Liver (tissue), 9 donors: ENCODE measurements around the gene DPM3. TPM values are rescaled to one million over a fixed set of nuclear protein-coding genes. Genes with fewer than 3 reads are reported as not detected.

Experiments used
- DNase-seq: peaks from one replicate; pipeline ENCODE4 v3.0.0-alpha.2; 2017; ENCODE audit warnings: low spot score
- H3K27ac ChIP-seq, 2 donors: one replicate each; pipeline ENCODE4 v1.7.0; 2013; ENCODE audit warnings: inconsistent platforms in 2 of 2, low read length in 2 of 2, control low read depth in 1 of 2, low read depth in 1 of 2, mild to moderate bottlenecking in 1 of 2
- H3K27me3 ChIP-seq, 4 donors: one replicate each; pipeline versions ENCODE4 v1.6.1 to v1.7.0; 2013; ENCODE audit warnings: low read length in 3 of 4, inconsistent platforms in 1 of 4, mild to moderate bottlenecking in 1 of 4, moderate library complexity in 1 of 4; ENCODE audit not compliant: control insufficient read depth in 4 of 4, insufficient read depth in 4 of 4
- H3K36me3 ChIP-seq, 4 donors: one replicate each; pipeline versions ENCODE4 v1.6.1 to v1.7.0; 2013; ENCODE audit warnings: low read length in 3 of 4, mild to moderate bottlenecking in 3 of 4, low read depth in 1 of 4, moderate library complexity in 1 of 4; ENCODE audit not compliant: control insufficient read depth in 4 of 4, insufficient read depth in 3 of 4
- H3K4me1 ChIP-seq, 4 donors: one replicate each; pipeline versions ENCODE4 v1.6.1 to v1.7.0; 2013; ENCODE audit warnings: low read length in 3 of 4, mild to moderate bottlenecking in 3 of 4, moderate library complexity in 1 of 4; ENCODE audit not compliant: control insufficient read depth in 4 of 4, insufficient read depth in 4 of 4
- H3K4me3 ChIP-seq, 3 donors: one replicate each; pipeline versions ENCODE4 v1.6.1 to v1.7.0; 2013; ENCODE audit warnings: low read length in 3 of 3, control low read depth in 1 of 3, low read depth in 1 of 3, mild to moderate bottlenecking in 1 of 3
- H3K9ac ChIP-seq, 2 donors: one replicate each; pipeline ENCODE4 v1.7.0; 2013; ENCODE audit warnings: low read length in 2 of 2, mild to moderate bottlenecking in 2 of 2, moderate library complexity in 2 of 2, control low read depth in 1 of 2, low read depth in 1 of 2
- H3K9me3 ChIP-seq, 4 donors: one replicate each; pipeline versions ENCODE4 v1.6.1 to v1.7.0; 2013; ENCODE audit warnings: low read length in 3 of 4; ENCODE audit not compliant: control insufficient read depth in 4 of 4
- EGR1 ChIP-seq, 2 donors: IDR thresholded peaks; 2 replicates each; pipeline ENCODE4 v1.6.1; 2016 to 2018; ENCODE audit warnings: antibody characterized with exemption in 2 of 2, low read depth in 2 of 2
- FOXA1 ChIP-seq: IDR thresholded peaks from 2 replicates; pipeline ENCODE4 v1.6.1; 2016; ENCODE audit warnings: antibody characterized with exemption
- FOXA2 ChIP-seq: IDR thresholded peaks from 2 replicates; pipeline ENCODE4 v1.6.1; 2016; ENCODE audit warnings: antibody characterized with exemption
- GABPA ChIP-seq, 2 donors: IDR thresholded peaks in 1 of 2; conservative IDR thresholded peaks in 1 of 2; 2 replicates each; pipeline ENCODE4 v1.6.1; 2016; ENCODE audit warnings: antibody characterized with exemption in 2 of 2, mild to moderate bottlenecking in 1 of 2, moderate library complexity in 1 of 2
- HNF4A ChIP-seq, 2 donors: conservative IDR thresholded peaks; 2 replicates each; pipeline ENCODE4 v1.6.1; 2016; ENCODE audit warnings: antibody characterized with exemption in 2 of 2, mild to moderate bottlenecking in 2 of 2
- HNF4G ChIP-seq: IDR thresholded peaks from 2 replicates; pipeline ENCODE4 v1.6.1; 2016; ENCODE audit warnings: antibody characterized with exemption
- JUND ChIP-seq, 2 donors: IDR thresholded peaks; 2 replicates each; pipeline ENCODE4 v1.6.1; 2016; ENCODE audit warnings: antibody characterized with exemption in 2 of 2
- RAD21 ChIP-seq, 2 donors: IDR thresholded peaks; 2 replicates each; pipeline ENCODE4 v1.6.1; 2016; ENCODE audit warnings: antibody characterized with exemption in 2 of 2, mild to moderate bottlenecking in 2 of 2
- RXRA ChIP-seq, 2 donors: IDR thresholded peaks; 2 replicates each; pipeline ENCODE4 v1.6.1; 2017 to 2018; ENCODE audit warnings: antibody characterized with exemption in 2 of 2, mild to moderate bottlenecking in 1 of 2
- SP1 ChIP-seq: IDR thresholded peaks from 2 replicates; pipeline ENCODE4 v1.6.1; 2018; ENCODE audit warnings: antibody characterized with exemption, mild to moderate bottlenecking
- TAF1 ChIP-seq: conservative IDR thresholded peaks from 2 replicates; pipeline ENCODE4 v1.6.1; 2016; ENCODE audit warnings: antibody characterized with exemption, mild to moderate bottlenecking
- YY1 ChIP-seq: IDR thresholded peaks from 2 replicates; pipeline ENCODE4 v1.6.1; 2016; ENCODE audit warnings: antibody characterized with exemption, mild to moderate bottlenecking
- WGBS: extraction: QIAGEN DNeasy Blood & Tissue Kit; methylation state at CpG from one replicate; pipeline ENCODE4 v1.1.7; 2013; 5-methylcytosine and 5-hydroxymethylcytosine counted together
- polyA plus RNA-seq, 2 donors: library from polyadenylated mRNA; stranded (reverse) in 1 of 2; unstranded in 1 of 2; fragments of 200-250 nt in 1 of 2; fragments of >200 nt in 1 of 2; fragmentation: Nextera tagmentation in 1 of 2; extraction: Ambion mirVana in 1 of 2; gene quantifications; one replicate each; pipeline versions ENCODE4 v1.2.1 to v1.2.3, GENCODE V29; 2013 to 2015
- total RNA-seq, 2 donors: library from RNA; depleted of rRNA; stranded (reverse); fragments of >200 nt; gene quantifications; one replicate each; pipeline ENCODE4 v1.2.3, GENCODE V29; 2014
- TF ChIP-seq, protein P1 (sequence below): IDR thresholded peaks from 2 replicates; pipeline ENCODE4 v1.6.1; 2016; ENCODE audit warnings: antibody characterized with exemption
- TF ChIP-seq, protein P2 (sequence below): IDR thresholded peaks from 2 replicates; pipeline ENCODE4 v1.6.1; 2016; ENCODE audit warnings: antibody characterized with exemption, mild to moderate bottlenecking
- TF ChIP-seq, protein P3 (sequence below): fragments of 150-350 bp; IDR thresholded peaks from 2 replicates; pipeline ENCODE4 v1.5.1; 2017; ENCODE audit warnings: improper control_type of control experiment, low read depth, low read length; ENCODE audit not compliant: missing input control
- TF ChIP-seq, protein P4 (sequence below): IDR thresholded peaks from 2 replicates; pipeline ENCODE4 v1.6.1; 2016; ENCODE audit warnings: antibody characterized with exemption
- TF ChIP-seq, protein P5 (sequence below): IDR thresholded peaks from 2 replicates; pipeline ENCODE4 v1.6.1; 2016; ENCODE audit warnings: antibody characterized with exemption
- donor health status: healthy.
- donor health status: healthy.
- donor health status: healthy.
- donor health status: healthy.
- donor health status: healthy.

Gene DPM3
- total and polyA plus RNA-seq, 4 donors = 27.3 to 134 (median 69.1) TPM

DNA sequence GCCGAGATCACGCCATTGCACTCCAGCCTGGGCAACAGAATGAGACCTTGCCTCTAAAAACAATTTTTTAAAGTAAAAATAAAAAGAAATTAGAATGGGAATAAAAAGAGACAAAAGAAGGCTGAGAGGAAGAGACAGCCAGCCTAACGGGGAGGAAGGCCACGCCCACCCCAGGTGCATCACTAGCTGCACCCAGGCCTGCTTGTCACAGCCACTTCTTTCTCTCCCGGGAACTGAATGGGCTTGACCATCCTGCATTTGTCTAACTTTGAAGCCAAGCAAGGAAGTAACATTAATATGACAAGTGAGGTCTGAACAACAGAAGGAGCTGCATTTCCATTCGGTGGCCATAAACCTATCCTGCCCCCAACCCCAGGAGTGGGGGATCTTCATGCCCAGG lies 33.5 kb downstream of the DPM3 start:
- TF ChIP-seq, protein P1, sequence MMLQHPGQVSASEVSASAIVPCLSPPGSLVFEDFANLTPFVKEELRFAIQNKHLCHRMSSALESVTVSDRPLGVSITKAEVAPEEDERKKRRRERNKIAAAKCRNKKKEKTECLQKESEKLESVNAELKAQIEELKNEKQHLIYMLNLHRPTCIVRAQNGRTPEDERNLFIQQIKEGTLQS = no peak
- TF ChIP-seq FOXA2 (no peak), YY1 (no peak), FOXA1 (no peak), SP1 (no peak), TAF1 (no peak)
- TF ChIP-seq, protein P2, sequence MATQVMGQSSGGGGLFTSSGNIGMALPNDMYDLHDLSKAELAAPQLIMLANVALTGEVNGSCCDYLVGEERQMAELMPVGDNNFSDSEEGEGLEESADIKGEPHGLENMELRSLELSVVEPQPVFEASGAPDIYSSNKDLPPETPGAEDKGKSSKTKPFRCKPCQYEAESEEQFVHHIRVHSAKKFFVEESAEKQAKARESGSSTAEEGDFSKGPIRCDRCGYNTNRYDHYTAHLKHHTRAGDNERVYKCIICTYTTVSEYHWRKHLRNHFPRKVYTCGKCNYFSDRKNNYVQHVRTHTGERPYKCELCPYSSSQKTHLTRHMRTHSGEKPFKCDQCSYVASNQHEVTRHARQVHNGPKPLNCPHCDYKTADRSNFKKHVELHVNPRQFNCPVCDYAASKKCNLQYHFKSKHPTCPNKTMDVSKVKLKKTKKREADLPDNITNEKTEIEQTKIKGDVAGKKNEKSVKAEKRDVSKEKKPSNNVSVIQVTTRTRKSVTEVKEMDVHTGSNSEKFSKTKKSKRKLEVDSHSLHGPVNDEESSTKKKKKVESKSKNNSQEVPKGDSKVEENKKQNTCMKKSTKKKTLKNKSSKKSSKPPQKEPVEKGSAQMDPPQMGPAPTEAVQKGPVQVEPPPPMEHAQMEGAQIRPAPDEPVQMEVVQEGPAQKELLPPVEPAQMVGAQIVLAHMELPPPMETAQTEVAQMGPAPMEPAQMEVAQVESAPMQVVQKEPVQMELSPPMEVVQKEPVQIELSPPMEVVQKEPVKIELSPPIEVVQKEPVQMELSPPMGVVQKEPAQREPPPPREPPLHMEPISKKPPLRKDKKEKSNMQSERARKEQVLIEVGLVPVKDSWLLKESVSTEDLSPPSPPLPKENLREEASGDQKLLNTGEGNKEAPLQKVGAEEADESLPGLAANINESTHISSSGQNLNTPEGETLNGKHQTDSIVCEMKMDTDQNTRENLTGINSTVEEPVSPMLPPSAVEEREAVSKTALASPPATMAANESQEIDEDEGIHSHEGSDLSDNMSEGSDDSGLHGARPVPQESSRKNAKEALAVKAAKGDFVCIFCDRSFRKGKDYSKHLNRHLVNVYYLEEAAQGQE = no peak
- TF ChIP-seq, protein P3, sequence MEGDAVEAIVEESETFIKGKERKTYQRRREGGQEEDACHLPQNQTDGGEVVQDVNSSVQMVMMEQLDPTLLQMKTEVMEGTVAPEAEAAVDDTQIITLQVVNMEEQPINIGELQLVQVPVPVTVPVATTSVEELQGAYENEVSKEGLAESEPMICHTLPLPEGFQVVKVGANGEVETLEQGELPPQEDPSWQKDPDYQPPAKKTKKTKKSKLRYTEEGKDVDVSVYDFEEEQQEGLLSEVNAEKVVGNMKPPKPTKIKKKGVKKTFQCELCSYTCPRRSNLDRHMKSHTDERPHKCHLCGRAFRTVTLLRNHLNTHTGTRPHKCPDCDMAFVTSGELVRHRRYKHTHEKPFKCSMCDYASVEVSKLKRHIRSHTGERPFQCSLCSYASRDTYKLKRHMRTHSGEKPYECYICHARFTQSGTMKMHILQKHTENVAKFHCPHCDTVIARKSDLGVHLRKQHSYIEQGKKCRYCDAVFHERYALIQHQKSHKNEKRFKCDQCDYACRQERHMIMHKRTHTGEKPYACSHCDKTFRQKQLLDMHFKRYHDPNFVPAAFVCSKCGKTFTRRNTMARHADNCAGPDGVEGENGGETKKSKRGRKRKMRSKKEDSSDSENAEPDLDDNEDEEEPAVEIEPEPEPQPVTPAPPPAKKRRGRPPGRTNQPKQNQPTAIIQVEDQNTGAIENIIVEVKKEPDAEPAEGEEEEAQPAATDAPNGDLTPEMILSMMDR = no peak
- TF ChIP-seq, protein P4, sequence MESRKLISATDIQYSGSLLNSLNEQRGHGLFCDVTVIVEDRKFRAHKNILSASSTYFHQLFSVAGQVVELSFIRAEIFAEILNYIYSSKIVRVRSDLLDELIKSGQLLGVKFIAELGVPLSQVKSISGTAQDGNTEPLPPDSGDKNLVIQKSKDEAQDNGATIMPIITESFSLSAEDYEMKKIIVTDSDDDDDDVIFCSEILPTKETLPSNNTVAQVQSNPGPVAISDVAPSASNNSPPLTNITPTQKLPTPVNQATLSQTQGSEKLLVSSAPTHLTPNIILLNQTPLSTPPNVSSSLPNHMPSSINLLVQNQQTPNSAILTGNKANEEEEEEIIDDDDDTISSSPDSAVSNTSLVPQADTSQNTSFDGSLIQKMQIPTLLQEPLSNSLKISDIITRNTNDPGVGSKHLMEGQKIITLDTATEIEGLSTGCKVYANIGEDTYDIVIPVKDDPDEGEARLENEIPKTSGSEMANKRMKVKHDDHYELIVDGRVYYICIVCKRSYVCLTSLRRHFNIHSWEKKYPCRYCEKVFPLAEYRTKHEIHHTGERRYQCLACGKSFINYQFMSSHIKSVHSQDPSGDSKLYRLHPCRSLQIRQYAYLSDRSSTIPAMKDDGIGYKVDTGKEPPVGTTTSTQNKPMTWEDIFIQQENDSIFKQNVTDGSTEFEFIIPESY = no peak
- Histone ChIP-seq H3K4me3 (no peak overlapping the region), H3K36me3 (no peaks in the 10 kb centered on the region), H3K27ac (peak overlapping the region; percentile 95 to 100), H3K9ac (peak overlapping the region; percentile 52 to 96), H3K4me1 (peaks cover 3 to 46% (median 15%) of the 10 kb centered on the region in 4 donors), H3K9me3 (no peaks in the 10 kb centered on the region), H3K27me3 (no peaks in the 10 kb centered on the region)
- DNase-seq = no peak
- WGBS = 59% methylated on average over 6 of the region's 6 CpGs

DNA sequence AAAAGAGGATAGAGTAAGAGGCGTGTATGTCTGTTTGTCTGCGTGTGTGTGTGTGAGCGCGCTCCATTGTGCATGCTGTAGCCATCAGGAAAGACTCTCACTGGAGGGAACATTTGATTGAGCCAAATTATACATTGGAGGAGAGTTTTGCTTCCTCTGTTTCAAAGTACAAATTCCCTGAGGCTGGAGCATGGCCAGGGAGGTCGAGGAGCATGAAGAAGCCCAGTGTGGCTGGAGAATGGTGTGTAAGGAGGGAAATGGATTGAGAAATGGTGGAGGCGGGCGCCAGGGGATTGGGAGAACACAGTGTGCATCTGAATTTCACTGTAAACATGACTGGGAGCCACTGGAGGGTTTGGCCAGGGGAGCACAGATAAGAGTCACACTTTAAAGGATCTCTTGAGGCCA lies 34.7 kb downstream of the DPM3 start:
- Histone ChIP-seq H3K36me3 (no peaks in the 10 kb centered on the region), H3K27ac (peak overlapping the region; percentile 95 to 100), H3K27me3 (no peaks in the 10 kb centered on the region), H3K4me3 (no peak overlapping the region), H3K9me3 (no peaks in the 10 kb centered on the region), H3K4me1 (peaks cover 3 to 46% (median 15%) of the 10 kb centered on the region in 4 donors), H3K9ac (no peak overlapping the region)
- 22% methylated on average over 7 of the region's 7 CpGs for WGBS
- DNase-seq = no peak
- TF ChIP-seq, protein P2 = peak; percentile 83
- TF ChIP-seq GABPA (IDR thresholded peaks at IDR 0.05 in 1 of 2, conservative IDR thresholded peaks at IDR 0.05 in 1 of 2) = peak in 1 of 2 donors; percentile 47
- peak; percentile 83 for TF ChIP-seq HNF4G
- peak; percentile 89 to 95 for TF ChIP-seq RXRA (IDR thresholded peaks at IDR 0.05)
- peak; percentile 80 for TF ChIP-seq TAF1
- TF ChIP-seq, protein P4 = peak; percentile 89
- TF ChIP-seq FOXA1 = peak; percentile 47
- peak; percentile 94 to 96 for TF ChIP-seq HNF4A (conservative IDR thresholded peaks at IDR 0.05)
- TF ChIP-seq, protein P5, sequence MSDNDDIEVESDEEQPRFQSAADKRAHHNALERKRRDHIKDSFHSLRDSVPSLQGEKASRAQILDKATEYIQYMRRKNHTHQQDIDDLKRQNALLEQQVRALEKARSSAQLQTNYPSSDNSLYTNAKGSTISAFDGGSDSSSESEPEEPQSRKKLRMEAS = peak; percentile 85
- TF ChIP-seq FOXA2 = peak; percentile 67
- peak; percentile 93 for TF ChIP-seq YY1
- TF ChIP-seq JUND (IDR thresholded peaks at IDR 0.05) = peak; percentile 63 to 87
- peak in 1 of 2 donors; percentile 68 for TF ChIP-seq EGR1 (IDR thresholded peaks at IDR 0.05; ENCODE audit: low read depth in 2 of 2)
- TF ChIP-seq RAD21 (IDR thresholded peaks at IDR 0.05) = peak; percentile 38 to 50
- TF ChIP-seq, protein P1 = no peak
- TF ChIP-seq SP1 = peak; percentile 98
